Measurements from ENCODE around the gene ACSM3.

DNA sequence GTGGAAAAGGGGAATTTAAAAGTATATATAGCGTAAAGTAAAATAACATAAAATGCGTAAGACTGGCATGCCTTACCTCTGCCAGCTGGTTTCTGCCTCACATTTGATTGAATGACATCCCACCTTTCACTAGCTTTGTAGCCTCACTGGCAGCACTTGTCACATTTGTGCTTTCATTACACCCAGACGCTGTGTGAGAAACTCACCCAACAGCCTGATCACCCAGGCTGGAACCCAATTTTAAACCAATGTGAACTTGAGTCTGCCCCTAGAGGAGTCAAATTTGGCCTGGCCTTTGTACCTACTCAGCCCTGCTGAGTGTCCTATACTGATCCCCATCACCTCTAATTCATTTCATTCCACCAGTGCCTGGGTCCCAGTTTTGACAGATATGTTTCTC is 17.4 kb upstream of the ACSM3 start:
- TF ChIP-seq, protein P1, sequence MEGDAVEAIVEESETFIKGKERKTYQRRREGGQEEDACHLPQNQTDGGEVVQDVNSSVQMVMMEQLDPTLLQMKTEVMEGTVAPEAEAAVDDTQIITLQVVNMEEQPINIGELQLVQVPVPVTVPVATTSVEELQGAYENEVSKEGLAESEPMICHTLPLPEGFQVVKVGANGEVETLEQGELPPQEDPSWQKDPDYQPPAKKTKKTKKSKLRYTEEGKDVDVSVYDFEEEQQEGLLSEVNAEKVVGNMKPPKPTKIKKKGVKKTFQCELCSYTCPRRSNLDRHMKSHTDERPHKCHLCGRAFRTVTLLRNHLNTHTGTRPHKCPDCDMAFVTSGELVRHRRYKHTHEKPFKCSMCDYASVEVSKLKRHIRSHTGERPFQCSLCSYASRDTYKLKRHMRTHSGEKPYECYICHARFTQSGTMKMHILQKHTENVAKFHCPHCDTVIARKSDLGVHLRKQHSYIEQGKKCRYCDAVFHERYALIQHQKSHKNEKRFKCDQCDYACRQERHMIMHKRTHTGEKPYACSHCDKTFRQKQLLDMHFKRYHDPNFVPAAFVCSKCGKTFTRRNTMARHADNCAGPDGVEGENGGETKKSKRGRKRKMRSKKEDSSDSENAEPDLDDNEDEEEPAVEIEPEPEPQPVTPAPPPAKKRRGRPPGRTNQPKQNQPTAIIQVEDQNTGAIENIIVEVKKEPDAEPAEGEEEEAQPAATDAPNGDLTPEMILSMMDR (IDR thresholded peaks at IDR 0.05) = no peak
- no peak for TF ChIP-seq POLR2A (IDR thresholded peaks at IDR 0.05)

Measured in esophagus squamous epithelium (tissue), 4 donors.